ENCODE data around the gene SP2.

DNA sequence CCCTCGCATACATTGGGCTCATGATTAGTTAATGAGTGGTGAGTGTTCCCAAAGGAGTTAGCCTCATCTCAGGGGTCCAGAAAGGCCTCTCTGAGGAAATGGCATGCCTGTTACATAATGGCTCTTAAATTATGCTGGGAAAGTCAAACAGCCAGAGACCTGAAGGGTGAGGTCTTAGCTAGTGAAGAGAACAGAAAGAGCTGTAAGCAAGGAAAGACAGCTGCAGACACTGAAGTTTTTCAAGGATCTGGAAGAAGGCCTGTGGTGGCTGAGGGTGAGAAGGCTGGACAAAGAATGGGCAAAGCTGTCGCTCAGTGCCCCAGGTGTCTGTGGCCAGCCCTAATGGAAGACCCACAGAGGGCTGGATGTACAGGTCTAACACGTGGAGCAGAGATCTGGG is 10.4 kb downstream of the SP2 start:
- TF ChIP-seq, protein P1, sequence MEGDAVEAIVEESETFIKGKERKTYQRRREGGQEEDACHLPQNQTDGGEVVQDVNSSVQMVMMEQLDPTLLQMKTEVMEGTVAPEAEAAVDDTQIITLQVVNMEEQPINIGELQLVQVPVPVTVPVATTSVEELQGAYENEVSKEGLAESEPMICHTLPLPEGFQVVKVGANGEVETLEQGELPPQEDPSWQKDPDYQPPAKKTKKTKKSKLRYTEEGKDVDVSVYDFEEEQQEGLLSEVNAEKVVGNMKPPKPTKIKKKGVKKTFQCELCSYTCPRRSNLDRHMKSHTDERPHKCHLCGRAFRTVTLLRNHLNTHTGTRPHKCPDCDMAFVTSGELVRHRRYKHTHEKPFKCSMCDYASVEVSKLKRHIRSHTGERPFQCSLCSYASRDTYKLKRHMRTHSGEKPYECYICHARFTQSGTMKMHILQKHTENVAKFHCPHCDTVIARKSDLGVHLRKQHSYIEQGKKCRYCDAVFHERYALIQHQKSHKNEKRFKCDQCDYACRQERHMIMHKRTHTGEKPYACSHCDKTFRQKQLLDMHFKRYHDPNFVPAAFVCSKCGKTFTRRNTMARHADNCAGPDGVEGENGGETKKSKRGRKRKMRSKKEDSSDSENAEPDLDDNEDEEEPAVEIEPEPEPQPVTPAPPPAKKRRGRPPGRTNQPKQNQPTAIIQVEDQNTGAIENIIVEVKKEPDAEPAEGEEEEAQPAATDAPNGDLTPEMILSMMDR (IDR thresholded peaks at IDR 0.05) = no peak
- TF ChIP-seq POLR2A (IDR thresholded peaks at IDR 0.05) = no peak
